Activated CD4-positive, alpha-beta T cell treated with anti-CD3 and anti-CD28 coated beads, Interleukin-2, amount 10 ng/mL, durations not matched to agents 24 days and 14 days (primary cell): ENCODE measurements around the gene PCBP4. TPM values are rescaled to one million over a fixed set of nuclear protein-coding genes. Genes with fewer than 3 reads are reported as not detected.
"Not testable (repeated sequence)": the region's sequence is repeated elsewhere in the genome, so short reads cannot be mapped to it uniquely, and the experiment has no call there.

Experiments
- DNase-seq: peaks from one replicate; pipeline ENCODE4 v3.0.0; 2022
- H3K27ac Mint-ChIP-seq: one replicate; pipeline ENCODE4 v1.8.0; 2022; ENCODE audit warnings: mild to moderate bottlenecking, mixed read lengths
- H3K27me3 Mint-ChIP-seq: one replicate; pipeline ENCODE4 v1.8.0; 2022; ENCODE audit warnings: mixed read lengths
- H3K36me3 Mint-ChIP-seq: one replicate; pipeline ENCODE4 v1.8.0; 2022; ENCODE audit warnings: low read depth, mild to moderate bottlenecking, mixed read lengths
- H3K4me1 Mint-ChIP-seq: one replicate; pipeline ENCODE4 v1.8.0; 2021; ENCODE audit warnings: mixed read lengths
- H3K4me3 Mint-ChIP-seq: one replicate; pipeline ENCODE4 v1.8.0; 2022; ENCODE audit warnings: mild to moderate bottlenecking, moderate library complexity, mixed read lengths
- H3K9me3 Mint-ChIP-seq: one replicate; pipeline ENCODE4 v1.8.0; 2021; ENCODE audit warnings: mixed read lengths
- intact Hi-C: fragments of 100-400 bp; cut with micrococcal nuclease; formaldehyde crosslinking; loops from one replicate; pipeline ENCODE4 v1.15.1; 2023
- total RNA-seq: library from RNA; stranded (reverse); gene quantifications from 2 replicates; pipeline ENCODE4 v1.2.3, GENCODE V29; 2022

PCBP4 gene
- total RNA-seq, 1 donor from 2014 or later: 16.8 TPM

DNA sequence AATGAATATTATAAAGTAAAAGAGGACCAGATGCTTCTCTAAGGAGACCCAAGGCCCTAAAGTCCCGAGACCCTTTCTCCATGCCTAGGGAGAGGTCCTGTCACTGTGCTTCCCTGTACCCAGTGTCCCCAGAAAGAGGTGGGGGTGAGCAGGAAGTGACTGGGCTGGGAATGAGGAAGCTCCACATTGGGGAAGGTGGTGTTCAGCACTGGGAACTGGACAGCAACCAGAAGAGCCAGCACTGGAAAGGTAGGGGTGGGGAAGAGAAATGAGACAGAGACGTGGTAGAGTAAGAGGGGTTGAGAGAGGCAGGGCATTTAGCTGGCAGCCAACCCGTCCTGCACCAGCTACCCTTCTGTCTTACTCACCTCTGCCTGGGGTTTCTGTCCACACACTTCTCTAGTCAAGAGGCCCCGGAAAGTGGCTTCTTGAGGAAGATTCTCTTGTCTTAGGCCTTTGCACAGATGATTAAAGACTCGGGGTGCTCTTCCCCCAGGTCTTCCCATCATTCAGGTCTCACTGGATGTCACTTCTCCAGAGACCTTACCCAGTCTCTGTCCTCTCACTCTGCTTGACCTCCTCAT is 37.7 kb downstream of the PCBP4 start:
- no peak overlapping the region for H3K27ac Mint-ChIP-seq
- no peak overlapping the region for H3K4me3 Mint-ChIP-seq
- no peaks in the 10 kb centered on the region for H3K4me1 Mint-ChIP-seq
- DNase-seq: no peak
- H3K27me3 Mint-ChIP-seq: no peaks in the 10 kb centered on the region
- intact Hi-C loops: no loop called here
- H3K36me3 Mint-ChIP-seq: peaks cover 19% of the 10 kb centered on the region
- H3K9me3 Mint-ChIP-seq: no peaks in the 10 kb centered on the region

DNA sequence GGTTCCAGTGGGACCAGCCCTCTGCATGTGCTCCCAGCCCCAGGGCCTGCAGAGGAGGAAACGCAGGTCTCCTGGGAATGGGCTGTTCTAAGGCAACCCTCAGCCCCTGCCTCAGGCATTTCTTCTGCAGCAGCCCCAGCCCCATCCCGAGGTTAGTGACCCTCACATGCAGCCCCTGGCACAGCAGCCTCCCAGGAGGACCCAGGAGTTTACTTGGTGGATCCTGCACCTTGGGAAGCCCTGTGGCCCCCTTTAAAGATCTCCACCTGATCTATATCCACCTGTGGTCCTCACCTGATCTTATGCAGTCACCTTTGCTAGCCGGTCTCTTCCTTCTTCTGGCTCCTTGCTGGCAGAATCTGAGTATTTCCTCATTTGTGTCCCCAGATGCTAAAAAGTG is 38.3 kb downstream of the PCBP4 start:
- H3K27me3 Mint-ChIP-seq, DNase-seq, H3K9me3 Mint-ChIP-seq, H3K4me3 Mint-ChIP-seq, H3K4me1 Mint-ChIP-seq, intact Hi-C loops, H3K27ac Mint-ChIP-seq: not testable (repeated sequence)
- H3K36me3 Mint-ChIP-seq: peaks cover 16% of the 10 kb centered on the region

DNA sequence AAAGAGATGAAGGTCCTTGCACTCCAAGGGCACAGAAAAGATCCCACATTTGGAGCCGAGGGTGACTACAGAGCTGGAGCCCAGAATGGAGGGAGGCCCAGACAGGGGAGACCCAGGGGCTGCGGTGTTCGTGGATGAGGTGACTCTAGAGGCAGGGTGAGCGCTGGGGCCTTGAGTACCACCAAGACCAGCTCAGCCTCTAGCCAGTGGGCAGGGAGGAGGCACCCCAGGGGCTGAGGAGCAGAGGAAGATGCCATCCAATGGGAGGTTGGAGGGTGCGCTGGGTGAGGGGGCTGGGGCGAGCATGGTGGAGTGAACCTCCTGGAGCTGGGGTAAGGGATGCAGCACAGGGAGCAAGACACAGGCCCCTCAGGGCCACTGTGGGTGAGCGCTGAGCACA is 38.8 kb downstream of the PCBP4 start:
- no peak overlapping the region for H3K4me3 Mint-ChIP-seq
- H3K4me1 Mint-ChIP-seq: no peaks in the 10 kb centered on the region
- H3K27ac Mint-ChIP-seq: no peak overlapping the region
- peaks cover 11% of the 10 kb centered on the region for H3K36me3 Mint-ChIP-seq
- H3K27me3 Mint-ChIP-seq: no peaks in the 10 kb centered on the region
- no peak for DNase-seq
- H3K9me3 Mint-ChIP-seq: no peaks in the 10 kb centered on the region
- intact Hi-C loops: no loop called here

DNA sequence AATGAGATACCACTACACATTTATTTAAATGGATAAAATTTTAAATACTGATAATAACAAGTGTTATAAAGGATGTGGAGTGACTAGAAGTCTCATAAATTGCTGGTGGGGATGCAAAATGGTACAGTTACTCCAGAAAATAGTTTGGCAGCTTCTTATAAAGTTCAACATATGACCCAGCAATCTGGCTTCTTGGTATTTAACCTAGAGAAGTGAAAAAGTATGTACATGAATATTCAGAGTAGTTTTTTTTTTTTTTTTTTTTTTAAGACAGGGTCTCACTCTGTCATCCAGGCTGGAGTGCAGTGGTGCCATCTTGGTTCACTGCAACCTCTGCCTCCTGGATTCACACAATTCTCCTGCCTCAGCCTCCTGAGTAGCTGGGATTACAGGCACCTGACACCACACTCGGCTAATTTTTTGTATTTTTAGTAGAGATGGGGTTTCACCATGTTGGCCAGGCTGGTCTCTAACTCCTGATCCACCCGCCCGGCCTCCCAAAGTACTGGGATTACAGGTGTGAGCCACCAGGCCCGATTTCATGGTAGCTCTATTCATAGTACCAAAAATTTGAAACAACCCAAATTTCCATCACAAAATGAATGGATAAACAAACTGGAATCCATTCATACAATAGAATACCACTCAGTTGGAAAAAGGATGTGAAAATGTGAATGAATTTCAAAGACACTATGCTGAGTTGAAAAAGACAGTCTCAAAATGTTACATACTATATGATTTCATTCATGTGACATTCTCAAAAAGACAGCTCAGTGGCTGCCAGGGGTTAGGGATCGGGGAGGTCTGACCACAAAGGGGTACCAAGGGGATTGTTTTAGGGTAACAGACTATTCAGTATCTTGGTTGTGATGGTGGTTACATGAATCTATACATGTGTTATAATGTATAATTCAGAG is 39.9 kb downstream of the PCBP4 start:
- no peaks in the 10 kb centered on the region for H3K27me3 Mint-ChIP-seq
- H3K9me3 Mint-ChIP-seq: no peaks in the 10 kb centered on the region
- intact Hi-C loops: no loop called here
- no peak overlapping the region for H3K4me3 Mint-ChIP-seq
- no peak overlapping the region for H3K27ac Mint-ChIP-seq
- DNase-seq: no peak
- peaks cover 6% of the 10 kb centered on the region for H3K36me3 Mint-ChIP-seq
- H3K4me1 Mint-ChIP-seq: no peaks in the 10 kb centered on the region

DNA sequence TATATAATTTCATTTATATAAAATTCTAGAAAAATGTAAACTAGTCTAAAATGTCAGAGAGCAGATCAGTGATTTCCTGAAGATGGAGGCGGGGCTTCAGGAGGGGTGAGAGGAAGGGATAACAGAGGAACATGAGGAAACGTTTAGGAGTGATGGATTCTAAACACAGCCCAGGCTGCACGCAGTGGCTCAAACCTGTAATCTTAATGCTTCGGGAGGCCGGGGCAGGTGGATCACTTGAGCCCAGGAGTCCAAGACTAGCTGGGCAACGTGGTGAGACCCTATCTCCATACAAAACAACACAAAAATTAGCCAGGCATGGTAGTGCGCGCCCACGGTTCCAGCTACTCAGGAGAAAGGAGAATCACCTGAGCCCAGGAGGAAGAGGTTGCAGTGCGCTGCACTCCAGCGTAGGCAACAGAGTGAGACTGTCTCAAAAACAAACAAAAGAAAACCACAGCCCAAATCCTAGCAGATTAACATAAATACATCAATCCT is 46.1 kb downstream of the PCBP4 start:
- Mint-ChIP-seq H3K36me3 (no peaks in the 10 kb centered on the region), H3K9me3 (no peaks in the 10 kb centered on the region), H3K4me1 (no peaks in the 10 kb centered on the region), H3K4me3 (no peak overlapping the region), H3K27me3 (peaks cover 15% of the 10 kb centered on the region), H3K27ac (no peak overlapping the region)
- no peak for DNase-seq
- intact Hi-C loops: no loop called here

DNA sequence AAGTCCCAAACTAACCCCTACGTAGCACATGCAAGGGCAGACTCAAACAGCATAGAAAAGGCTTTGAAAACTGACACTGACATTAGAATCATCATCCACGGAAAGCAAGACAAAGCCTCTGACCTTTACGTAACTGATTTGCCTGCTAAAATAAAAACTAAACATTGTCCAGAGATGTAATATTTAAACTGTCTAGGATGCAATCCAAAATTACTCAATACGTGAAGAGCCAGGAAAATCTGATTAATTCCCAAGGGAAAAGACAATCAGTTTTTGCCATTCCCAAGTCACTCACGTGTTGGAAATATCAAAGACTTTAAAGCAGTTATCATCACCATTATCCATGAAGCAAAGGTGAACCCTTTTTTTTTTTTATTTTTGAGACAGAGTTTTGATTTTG is 50.8 kb downstream of the PCBP4 start:
- no peak for DNase-seq
- H3K4me1 Mint-ChIP-seq: no peaks in the 10 kb centered on the region
- no peak overlapping the region for H3K27ac Mint-ChIP-seq
- no peak overlapping the region for H3K4me3 Mint-ChIP-seq
- intact Hi-C loops: no loop called here
- H3K9me3 Mint-ChIP-seq: no peaks in the 10 kb centered on the region
- peaks cover 14% of the 10 kb centered on the region for H3K27me3 Mint-ChIP-seq
- no peaks in the 10 kb centered on the region for H3K36me3 Mint-ChIP-seq

DNA sequence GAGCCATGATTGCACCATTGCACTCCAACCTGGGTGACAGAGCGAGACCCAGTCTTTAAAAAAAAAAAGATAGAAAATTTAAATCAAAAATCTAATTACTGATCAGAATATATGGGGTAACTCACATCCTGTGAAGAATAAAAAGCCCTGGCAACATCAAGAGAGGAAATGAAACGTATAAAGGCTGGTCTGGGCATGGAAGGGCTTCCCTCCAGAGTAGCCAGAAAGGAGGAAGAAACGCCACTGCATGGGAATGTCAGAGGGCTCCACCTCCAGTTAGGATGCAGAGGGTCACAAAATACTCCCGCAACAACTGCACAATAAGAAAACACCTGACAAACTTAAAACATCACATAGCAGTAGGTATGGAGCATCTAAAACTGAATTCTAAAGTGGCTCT is 59.2 kb downstream of the PCBP4 start:
- H3K27me3 Mint-ChIP-seq: no peaks in the 10 kb centered on the region
- no peaks in the 10 kb centered on the region for H3K4me1 Mint-ChIP-seq
- H3K9me3 Mint-ChIP-seq: peaks cover 10% of the 10 kb centered on the region
- no peak overlapping the region for H3K4me3 Mint-ChIP-seq
- DNase-seq: no peak
- intact Hi-C loops: no loop called here
- H3K36me3 Mint-ChIP-seq: no peaks in the 10 kb centered on the region
- no peak overlapping the region for H3K27ac Mint-ChIP-seq

Other genes with a start within 250 kb of the PCBP4 start
- gene IQCF6, start 188.2 kb downstream of the PCBP4 start, total RNA-seq: not detected in 2 replicates
- gene IQCF2, start 105.8 kb downstream of the PCBP4 start, total RNA-seq: not detected in 2 replicates
- gene IQCF5, start 91.9 kb downstream of the PCBP4 start, total RNA-seq: not detected in 2 replicates
- gene IQCF1, start 64.1 kb downstream of the PCBP4 start, total RNA-seq: not detected in 2 replicates
- gene RRP9, start 25.6 kb downstream of the PCBP4 start, total RNA-seq: 92.3 and 95.5 TPM in 2 replicates
- 17.0 and 17.5 TPM in 2 replicates for gene PARP3, start 25.1 kb downstream of the PCBP4 start, total RNA-seq
- not detected in 2 replicates for gene GPR62, start 12.1 kb downstream of the PCBP4 start, total RNA-seq
- gene ABHD14B, start 6.6 kb upstream of the PCBP4 start, total RNA-seq: 43.2 and 45.3 TPM in 2 replicates
- gene ABHD14A, start 7.6 kb upstream of the PCBP4 start, total RNA-seq: 12.3 and 13.8 TPM in 2 replicates
- 57.9 and 58.7 TPM in 2 replicates for gene ACY1, start 16.1 kb upstream of the PCBP4 start, total RNA-seq
- gene RPL29, start 28.4 kb upstream of the PCBP4 start, total RNA-seq: 1,714 and 1,721 TPM in 2 replicates
- gene DUSP7, start 89.1 kb upstream of the PCBP4 start, total RNA-seq: 33.5 and 34.0 TPM in 2 replicates
- gene POC1A, start 187.0 kb upstream of the PCBP4 start, total RNA-seq: 23.2 and 24.1 TPM in 2 replicates
- gene ALAS1, start 230.7 kb upstream of the PCBP4 start, total RNA-seq: 115 and 118 TPM in 2 replicates